GM21423 (cell line): ENCODE data around the gene TMEM94.
"Not testable (repeated sequence)": the region's sequence is repeated elsewhere in the genome, so short reads cannot be mapped to it uniquely, and the experiment has no call there.

ENCODE experiments used
- ATAC-seq: cut with Tn5 transposase; IDR thresholded peaks from one replicate; pipeline ENCODE4 v1.9.1; 2021; ENCODE audit warnings: mild to moderate bottlenecking, moderate library complexity; ENCODE audit not compliant: unreplicated experiment

The TMEM94 gene

DNA sequence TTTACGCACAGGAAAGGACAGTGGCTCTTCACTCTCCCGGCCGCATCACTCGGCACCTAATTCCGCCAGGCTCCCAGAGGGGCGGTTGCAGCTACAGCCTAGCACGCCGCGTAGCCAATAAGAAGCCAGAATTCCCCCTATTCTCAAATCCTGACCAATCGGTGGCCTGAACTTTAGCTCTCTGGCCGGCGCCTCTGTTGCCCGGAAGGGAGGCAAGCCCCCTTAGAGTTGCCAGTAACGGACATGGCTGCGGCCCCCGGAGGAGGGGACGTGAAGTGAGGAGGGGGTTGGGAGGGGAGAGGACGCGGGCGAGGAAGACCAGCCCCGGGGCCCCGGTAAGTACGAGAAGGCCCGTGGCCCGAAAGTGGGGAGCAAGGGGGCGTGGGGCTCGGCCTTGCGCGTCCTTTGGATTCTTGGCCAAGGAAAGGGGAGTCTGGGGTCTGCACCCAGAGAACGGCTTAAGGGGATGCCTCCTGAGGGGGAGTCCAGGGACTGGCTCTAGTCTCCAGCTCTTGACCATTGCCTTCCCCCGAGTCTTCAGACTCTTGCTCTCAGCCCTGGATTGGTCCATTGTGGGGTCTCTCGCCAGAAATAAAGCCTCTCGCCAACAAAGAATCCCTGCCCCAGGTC, at the start of gene TMEM94:
TMEM94 (plus strand) TSS at position 219 of the 630 bp plus-strand sequence. CDS start 15,271 bp downstream, outside the sequence.
- peak; percentile 91 for ATAC-seq

DNA sequence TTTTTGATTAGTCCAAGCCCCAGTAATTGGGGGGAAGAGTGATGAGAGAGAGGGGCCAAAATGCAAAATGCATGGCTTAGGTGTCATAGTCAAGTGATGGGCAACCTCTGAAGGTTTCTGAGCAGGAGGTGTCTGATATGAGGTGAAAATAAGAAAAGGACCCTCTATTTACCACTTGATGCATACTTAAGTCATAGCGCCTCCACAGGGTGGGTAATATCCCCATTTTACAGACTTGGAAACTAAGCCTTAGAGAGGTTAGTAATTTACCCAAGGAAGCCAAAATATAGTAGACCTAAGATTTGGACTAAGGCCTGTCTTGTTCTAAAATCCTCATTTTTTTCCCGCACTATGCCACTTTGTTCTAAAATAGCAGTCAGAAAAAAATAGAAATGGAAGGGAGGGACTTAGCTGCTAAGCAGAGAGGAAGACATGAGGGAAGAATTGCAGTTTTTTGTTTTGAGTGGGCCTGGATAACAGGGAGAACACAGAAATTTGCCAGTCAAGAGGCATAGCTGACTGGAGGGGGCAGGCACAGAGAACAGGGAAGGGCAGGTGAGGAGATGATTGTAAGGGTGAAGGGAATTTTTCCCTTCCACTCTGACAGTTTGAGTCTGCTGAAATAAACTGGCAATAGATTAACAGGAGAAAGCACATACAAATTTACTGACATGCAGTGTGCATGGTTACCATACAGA, 48.6 kb upstream of the TMEM94 start:
- no peak for ATAC-seq

DNA sequence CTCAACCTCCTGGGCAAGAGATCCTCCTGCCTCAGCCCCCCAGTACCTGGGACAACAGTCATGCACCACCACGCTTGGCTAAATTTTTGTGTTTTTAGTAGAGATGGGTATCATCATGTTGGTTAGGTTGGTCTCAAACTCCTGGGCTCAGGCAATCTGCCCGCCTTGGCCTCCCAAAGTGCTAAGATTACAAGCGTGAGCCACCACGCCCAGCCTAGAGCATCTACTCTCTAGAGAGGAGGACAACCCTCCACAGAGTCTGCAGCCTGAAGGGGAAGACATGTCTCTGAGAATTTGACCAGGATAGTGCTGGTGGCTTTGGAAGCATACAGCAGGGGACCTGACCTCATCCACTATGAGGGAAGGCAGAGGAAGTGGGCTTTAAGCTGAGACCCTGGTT, 46.3 kb upstream of the TMEM94 start:
- ATAC-seq, result no peak

DNA sequence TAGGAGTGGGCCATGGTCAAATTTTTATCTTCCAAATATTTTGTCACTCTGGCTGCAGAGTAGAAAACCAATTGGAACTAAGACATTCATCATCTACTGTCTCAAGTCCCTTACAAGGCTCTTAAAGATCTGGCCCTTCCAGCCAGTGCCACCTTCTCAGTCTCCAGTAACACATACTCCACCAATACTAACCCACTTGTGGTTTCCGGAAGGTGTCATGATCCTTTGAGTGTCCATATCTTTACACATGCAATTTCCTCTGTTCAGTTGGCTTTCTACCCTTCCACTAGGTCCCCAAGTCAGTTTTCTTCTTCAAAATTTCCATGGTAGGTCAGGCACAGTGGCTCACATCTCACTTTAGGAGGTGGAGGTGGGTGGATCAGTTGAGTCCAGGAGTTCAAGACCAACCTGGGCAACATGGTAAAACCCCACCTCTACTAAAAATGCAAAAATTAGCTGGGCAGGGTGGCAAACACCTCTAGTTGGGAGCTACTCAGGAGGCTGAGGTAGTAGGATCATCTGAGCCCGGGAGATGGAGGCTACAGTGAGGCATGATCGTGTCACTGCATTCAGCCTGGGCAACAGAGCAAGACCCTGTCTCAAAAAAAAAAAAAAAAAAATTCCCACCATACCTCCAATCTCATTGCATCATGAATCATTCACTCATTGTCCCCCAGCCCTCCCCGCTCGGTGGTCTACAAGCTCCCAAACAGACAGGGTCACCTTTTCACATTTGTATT, 44.9 kb upstream of the TMEM94 start:
- no peak for ATAC-seq

DNA sequence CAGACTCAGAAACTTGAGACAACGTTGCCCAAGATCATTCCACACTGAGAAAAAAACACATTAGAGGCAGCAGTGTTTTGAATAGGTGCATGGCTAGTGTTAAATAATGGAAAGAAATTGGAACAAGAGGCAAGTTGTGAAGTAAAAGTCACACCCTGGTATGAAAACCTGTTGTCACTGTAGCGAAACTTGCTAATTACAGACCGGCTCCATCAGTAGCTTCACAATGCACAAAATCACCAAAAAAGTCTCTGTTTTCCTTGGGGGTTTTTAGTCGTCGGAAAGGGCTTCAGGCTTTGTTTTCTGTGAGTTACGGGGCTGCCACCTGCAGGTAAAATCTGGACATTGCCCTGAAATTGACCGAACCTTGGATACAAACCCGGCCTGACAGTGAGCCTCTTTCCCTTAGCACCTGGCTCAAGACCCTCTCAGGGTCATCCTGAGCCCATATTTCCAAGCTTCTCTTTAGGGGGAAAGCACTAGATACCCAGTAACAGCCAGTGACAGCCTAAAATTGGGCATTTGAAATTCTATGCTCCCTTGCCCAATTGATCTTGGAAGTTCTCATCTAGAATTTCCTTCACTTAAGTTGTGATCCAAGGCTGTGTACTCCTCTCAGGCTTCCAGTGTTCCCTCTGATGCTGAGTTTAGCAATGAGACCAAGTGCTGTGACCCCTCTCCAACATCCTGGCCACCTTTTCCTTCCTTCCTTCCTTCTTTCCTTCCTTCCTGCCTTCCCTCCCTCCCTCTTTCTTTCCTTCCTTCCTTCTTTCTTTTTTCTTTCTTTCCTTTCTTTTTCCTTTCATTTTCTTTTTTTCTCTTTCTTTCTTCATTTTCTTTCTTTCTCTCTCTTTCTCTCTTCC, 43.7 kb upstream of the TMEM94 start:
- ATAC-seq, result peak; percentile 50

DNA sequence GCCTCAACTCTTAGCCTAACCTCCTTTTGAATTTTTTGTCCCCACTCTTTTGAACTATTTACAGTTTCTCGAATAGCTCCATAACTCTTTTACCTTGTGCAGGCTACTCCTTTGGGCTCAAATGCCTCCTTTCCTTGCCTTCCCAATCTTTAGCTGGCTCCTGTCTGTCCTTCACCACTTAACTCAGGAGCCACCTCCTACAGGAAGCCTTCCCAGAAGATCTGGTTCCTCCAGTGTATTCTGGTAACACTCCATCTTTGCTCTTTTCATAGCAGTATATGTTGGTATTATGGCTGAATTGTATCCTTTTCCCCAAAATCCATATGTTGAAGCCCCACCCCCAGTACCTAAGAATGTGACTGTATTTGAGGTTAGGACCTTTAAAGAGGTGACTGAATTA, 41.9 kb upstream of the TMEM94 start:
- ATAC-seq, result no peak

DNA sequence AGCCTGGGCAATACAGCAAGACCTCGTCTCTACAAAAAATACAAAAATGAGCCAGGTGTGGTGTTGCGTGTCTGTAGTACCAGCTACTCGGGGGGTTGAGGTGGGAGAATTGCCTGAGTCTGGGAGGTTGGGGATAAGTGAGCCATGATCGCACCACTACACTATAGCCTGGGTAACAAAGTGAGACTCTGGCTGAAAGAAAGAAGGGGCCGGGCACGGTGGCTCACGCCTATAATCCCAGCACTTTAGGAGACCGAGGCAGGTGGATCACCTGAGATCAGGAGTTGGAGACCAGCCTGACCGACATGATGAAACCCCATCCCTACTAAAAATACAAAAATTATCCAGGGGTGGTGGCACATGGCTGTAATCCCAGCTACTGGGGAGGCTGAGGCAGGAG, 40.4 kb upstream of the TMEM94 start:
- no peak for ATAC-seq

DNA sequence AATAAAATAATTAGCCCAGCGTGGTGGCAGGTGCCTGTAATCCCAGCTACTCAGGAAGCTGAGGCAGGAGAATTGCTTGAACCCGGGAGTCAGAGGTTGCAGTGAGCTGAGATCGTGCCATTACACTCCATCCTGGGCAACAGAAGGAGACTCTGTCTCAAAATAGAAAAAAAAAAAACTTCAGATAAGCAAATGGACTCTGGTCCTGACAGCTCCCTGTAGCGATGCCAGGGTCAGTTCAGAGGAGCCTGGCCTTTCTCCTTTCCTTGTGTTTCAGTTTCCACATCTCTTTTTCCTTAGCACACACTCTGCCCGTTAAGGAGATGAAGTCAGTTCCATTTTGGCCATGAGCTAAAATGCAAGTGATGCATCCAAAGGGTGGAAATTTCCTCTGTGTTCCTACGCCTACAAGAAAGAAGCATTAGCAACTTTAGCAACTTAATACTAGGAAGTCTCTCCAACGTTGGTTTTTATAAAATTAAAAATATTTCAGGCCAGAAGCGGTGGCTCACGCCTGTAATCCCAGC, 39.3 kb upstream of the TMEM94 start:
- no peak for ATAC-seq

DNA sequence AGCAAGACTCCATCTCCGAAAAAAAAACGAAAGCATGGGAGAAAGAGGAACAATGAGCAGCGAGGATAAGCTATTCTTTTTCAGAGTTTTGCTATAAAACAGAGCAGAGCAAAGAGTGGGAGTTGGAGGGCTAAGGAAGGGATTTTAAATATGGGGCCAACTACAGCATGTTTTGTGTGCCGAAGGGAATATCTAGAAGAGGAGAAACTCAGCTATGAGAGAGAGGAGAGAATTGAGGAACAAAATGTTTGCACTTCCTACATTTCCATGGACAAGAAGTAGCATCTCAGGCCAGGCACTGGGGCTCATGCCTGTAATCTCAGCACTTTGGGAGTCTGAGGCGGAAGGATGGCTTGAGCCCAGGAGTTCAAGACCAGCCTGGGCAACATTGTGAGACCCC, 37.9 kb upstream of the TMEM94 start:
- no peak for ATAC-seq

DNA sequence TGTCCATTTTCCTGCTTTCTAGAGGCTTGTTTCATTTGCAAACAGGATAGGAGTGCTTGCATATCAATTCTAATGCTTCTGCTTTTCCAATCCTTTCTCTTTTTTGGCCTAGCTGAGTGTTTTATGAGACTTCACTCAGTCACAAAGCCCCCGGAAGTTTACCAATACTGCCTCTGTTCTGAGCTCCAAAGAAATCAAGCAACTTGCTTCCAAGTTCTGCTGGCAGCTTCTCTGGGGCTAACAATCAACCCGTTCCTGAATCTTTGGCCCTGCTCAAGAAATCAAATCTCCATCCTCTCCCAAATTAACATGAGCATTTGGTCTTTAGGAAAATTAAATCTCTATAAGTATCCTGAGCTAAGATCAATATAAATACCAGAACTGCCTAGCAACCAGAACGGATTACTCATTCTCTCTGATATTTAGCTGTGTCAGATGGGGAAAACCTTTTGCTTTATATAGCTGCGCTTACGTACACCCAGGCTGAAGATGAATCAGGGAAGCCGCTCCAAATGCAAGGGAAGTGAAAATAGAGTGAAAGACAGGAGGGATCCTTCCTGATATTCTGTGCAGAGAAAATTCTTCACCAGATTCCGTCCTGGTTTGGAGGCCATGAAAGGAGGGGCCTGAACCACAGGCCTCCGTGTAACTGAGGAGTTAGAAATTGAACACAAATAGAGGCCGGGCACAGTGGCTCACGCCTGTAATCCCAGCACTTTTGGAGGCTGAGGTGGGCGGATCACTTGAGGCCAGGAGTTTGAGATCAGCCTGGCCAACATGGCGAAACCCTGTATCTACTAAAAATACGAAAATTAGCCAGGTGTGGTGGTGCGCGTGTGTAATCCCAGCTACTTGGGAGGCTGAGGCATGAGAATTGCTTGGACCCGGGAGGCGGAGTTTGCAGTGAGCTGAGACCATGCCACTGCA, 27.6 kb upstream of the TMEM94 start:
- no peak for ATAC-seq

DNA sequence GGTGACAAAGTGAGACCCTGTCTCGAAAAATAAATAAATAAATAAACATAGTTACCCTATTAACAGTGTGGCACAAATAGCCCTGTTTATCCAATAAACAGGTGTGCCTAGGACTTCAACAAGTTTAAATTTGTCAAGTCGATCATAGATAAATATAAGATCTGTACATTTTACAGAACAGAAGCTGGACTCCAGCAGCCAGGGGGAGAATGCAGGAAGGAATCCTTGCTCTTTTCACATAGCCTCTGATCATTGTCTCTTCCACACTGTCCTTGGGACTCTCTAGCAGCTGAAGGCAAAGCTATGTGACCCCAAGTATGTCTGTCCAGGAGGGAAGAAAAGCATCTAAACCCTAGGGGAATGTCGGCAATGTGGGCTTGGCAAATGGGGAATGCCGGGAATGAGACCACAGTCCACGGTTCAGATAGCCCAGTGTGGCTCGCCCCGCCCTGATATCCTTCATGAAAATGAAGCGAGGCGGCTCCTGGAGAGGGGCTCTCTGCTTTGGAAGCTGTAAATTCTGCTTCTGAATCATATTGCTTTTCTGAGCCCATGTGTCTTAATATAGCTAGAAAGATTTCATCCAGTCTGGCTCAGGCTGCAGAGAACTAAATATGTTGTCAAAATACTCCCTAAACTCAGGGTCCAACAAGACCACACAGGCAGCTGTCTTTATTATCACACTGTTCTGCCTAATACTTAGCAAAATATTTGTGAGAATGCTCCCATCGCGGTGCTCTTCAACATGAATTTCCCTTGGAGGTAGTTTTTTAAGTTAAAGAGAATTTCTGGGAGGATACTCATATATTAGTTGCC, 26.1 kb upstream of the TMEM94 start:
- no peak for ATAC-seq

DNA sequence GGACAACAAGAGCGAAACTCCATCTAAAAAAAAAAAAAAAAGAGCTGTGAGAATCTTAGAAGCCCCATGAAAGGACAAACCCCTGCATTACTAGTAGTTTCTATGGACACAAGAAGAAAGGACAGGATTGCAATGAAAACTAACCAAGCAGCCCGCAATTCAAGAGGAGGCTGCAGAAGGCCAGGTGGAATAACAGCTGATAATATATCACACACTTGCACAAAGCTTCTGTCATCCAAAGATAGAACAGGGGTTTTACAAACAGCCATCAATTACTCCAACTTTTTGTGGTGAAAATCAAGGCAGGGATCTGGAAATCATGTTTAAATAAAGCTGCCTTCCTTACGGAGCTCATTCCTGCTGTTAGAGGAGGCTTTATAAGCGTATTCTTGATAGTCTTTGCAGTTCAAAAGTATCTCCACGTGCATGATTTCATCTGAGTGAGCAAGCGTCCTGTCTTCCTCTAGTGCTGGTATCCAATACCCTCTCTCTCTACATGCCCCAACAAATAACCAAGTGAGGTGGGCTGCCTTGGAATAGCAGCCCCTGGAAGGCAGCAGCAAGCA, 23.1 kb upstream of the TMEM94 start:
- no peak for ATAC-seq

DNA sequence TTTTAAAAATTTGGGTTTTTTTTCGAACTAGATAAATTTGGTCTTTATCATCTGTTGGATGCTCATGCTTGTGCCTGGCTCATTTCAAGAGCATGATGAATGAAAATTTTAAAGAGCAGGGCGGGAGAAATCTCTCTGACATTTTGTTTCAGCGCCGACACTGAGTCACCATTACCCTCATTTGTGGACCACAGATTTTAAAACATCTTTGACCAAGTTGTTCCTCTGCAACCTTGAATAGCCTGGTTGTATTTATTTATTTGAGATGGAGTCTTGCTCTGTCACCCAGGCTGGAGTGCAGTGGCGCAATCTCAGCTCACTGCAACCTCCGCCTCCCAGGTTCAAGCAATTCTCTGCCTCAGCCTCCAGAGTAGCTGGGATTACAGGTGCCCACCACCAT, 22.0 kb upstream of the TMEM94 start:
- ATAC-seq, result not testable (repeated sequence)

DNA sequence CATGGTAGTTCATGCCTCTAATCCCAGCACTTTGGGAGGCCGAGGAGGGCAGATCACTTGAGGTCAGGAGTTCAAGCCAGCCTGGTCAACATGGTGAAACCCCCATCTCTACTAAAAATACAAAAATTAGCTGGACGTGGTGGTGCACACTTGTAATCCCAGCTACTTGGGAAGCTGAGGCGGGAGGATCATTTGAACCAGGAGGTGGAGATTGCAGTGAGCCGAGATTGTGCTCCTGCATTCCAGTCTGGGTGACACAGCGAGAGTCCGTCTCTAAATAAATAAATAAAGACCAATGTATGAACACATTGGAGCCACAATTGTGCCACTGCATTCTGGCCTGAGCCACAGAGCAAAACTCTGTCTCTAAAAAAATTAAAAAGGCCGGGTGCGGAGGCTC, 19.0 kb upstream of the TMEM94 start:
- not testable (repeated sequence) for ATAC-seq

DNA sequence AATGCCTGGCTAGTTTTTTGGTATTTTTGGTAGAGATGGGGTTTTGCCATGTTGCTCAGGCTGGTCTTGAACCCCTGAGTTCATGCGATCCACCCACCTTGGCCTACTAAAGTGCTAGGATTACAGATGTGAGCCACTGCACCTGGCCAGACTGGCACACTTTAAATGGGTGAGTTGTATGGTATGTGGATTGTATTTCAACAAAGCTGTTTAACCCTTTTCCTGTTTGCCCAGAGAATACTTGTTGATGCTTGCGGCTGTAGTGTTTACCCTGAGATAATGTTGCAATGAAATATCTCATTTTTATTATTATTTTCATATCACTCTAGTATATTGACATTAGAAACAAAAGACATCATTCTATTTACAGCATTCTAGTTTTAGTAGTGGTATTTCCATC, 17.1 kb upstream of the TMEM94 start:
- ATAC-seq, result no peak

DNA sequence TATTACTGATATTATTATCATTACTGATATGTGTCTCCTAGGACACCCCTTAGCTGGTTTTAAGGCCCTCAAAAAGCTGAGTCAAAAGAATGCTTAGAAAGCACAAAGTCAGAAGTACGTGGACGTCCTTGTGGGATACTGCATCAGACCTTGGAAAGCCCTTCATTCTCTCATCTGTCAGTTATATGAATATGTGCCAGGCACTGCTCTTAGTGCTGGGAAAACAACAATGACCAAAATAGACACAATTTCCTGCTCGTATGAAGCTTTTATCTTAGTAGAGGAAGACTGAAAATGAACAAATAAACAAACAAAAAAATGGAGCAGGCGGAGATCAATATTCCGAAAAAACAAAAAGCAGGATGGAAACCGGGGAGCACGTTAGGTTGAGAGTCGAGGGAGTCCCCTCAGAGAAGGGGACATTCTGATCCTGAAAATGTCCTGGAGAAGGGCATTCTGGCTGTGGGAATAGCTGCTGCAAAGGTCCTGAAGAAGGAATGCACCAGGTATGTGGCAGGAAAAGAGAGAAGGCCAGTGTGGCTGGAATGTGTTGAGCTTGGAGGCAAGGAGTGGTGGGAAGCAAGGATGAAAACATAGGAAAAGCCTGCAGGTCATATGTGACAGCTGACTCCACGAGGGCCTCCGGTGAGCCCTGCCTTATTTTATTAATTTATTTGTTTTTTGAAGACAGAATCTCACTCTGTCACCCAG, 15.5 kb upstream of the TMEM94 start:
- no peak for ATAC-seq

DNA sequence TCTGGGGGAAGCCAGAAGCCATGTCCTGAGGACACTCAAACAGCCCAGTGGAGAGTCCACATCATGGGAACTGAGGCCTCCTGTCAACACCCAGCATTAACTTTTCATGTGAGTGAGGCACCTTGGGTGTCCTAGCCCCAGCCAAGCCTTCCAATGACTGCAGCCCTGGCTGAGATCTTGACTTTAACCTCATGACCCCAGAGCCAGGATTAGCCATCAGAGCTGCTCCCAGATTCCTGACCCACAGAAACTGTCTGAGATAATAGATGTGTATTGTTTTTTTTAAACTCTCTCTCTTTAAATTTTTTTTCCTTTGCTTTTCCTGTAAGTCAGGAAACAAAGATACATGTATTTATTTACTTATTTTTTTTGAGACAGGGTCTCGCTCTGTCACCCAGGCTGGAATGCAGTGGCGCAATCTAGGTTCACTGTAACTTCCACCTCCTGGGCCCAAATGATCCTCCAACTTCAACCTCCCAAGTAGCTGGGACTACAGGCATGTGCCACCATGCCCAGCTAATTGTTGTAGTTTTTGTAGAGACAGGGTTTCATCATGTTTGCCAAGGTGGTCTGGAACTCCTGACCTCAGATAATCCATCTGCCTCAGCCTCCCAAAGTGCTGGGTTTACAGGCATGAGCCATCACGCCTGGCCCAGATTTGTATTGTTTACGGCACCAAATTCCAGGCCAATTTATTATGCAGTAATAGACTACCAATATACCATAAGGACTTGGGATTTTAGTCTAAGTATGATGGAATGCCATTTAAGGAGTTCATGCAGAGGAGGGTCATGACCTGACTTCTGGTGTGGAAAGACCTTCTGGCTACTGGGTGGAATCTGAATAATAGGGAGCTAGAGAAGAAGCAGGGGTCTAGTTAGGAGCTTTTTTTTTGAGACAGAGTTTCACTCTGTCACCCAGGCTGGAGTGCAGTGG, 14.0 kb upstream of the TMEM94 start:
- ATAC-seq, result no peak
